SK-N-SH (cell line): ENCODE results near the gene SPATA24.
"Not testable (repeated sequence)": the region's sequence is repeated elsewhere in the genome, so short reads cannot be mapped to it uniquely, and the experiment has no call there.

Source experiments
- CTCF ChIP-seq: fragments of 200-600 bp; sonication (generic); IDR thresholded peaks from 2 replicates; pipeline ENCODE4 v1.6.1; 2017; ENCODE audit warnings: antibody characterized with exemption, mild to moderate bottlenecking, moderate library complexity
- FOSL2 ChIP-seq: IDR thresholded peaks from 2 replicates; pipeline ENCODE4 v1.4.0; 2012; ENCODE audit warnings: low read depth, mild to moderate bottlenecking, moderate library complexity, borderline replicate concordance
- FOXM1 ChIP-seq: IDR thresholded peaks from 2 replicates; pipeline ENCODE4 v1.4.0; 2012; ENCODE audit warnings: low read depth, mild to moderate bottlenecking
- JUND ChIP-seq: IDR thresholded peaks from 2 replicates; pipeline ENCODE4 v1.4.0; 2012
- MEF2A ChIP-seq: IDR thresholded peaks from 2 replicates; pipeline ENCODE4 v1.4.0; 2012; ENCODE audit warnings: low read depth, borderline replicate concordance
- NFIC ChIP-seq: IDR thresholded peaks from 2 replicates; pipeline ENCODE4 v1.4.0; 2012; ENCODE audit warnings: borderline replicate concordance
- PBX3 ChIP-seq: IDR thresholded peaks from 2 replicates; pipeline ENCODE4; 2012
- POLR2AphosphoS5 ChIP-seq: IDR thresholded peaks from 2 replicates; pipeline ENCODE4 v1.6.1; 2012; ENCODE audit warnings: low read depth, low read length
- REST ChIP-seq: IDR thresholded peaks from 2 replicates; pipeline ENCODE4 v1.6.1; 2012; ENCODE audit warnings: mild to moderate bottlenecking, low read depth, low read length, moderate library complexity
- YY1 ChIP-seq: IDR thresholded peaks from 2 replicates; pipeline ENCODE4 v1.4.0; 2012; ENCODE audit warnings: low read depth, mild to moderate bottlenecking

DNA sequence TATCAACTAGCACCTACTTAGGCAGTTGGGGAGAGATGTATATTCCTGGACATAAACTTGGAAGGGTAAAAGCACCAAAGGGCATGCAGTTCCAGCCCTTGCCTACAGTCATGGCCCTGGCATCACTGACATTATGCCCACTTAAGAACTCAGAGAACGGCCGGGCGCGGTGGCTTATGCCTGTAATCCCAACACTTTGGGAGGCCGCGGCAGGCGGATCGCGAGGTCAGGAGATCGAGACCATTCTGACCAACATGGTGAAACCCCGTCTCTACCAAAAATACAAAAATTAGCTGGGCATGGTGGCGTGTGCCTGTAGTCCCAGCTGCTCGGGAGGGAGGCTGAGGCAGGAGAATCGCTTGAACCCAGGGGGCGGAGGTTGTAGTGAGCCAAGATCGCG is 36.5 kb upstream of the SPATA24 start:
- not testable (repeated sequence) for TF ChIP-seq CTCF, PBX3, YY1, REST, FOXM1, NFIC, POLR2AphosphoS5, FOSL2, MEF2A, JUND
